Left hindlimb (tissue), 1 donor: ENCODE results near the gene STK4.
"Not testable (repeated sequence)": the region's sequence is repeated elsewhere in the genome, so short reads cannot be mapped to it uniquely, and the experiment has no call there.

ENCODE experiments used
- DNase-seq: peaks from one replicate; pipeline ENCODE4 v3.0.0-alpha.2; 2018

Gene STK4

DNA sequence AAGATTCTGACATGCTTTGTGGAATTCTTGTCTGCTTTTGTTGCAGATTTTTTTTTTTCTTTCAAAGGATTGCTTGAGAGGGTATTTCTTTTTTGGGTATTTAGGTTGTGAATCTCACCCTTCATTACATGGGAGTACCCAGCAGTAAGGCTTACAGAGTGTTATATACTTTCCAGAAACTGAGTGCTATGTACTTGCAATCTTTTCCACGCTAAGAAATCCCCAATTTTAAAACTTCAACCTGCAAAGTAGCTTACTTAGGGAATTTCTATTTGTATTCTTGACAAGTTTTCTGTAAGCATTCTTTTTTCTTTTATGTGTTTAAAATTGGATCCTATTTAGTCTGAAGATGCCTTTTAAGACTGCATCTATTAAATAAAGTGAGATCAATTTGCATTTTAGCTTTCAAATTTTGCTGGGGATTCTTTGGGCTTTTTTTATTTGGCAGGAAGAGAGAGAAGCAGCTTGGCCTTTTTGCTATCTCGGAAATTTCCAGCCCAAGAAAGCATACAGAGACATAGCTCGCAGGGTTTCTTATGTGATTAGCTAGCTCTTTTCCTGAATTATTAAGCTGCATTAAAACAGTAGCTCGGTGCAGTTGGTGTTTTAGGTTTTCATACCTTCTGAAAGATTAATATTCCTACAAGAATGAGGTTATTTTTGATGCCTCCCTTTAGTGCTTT, 92.0 kb downstream of the STK4 start:
- DNase-seq, result no peak

DNA sequence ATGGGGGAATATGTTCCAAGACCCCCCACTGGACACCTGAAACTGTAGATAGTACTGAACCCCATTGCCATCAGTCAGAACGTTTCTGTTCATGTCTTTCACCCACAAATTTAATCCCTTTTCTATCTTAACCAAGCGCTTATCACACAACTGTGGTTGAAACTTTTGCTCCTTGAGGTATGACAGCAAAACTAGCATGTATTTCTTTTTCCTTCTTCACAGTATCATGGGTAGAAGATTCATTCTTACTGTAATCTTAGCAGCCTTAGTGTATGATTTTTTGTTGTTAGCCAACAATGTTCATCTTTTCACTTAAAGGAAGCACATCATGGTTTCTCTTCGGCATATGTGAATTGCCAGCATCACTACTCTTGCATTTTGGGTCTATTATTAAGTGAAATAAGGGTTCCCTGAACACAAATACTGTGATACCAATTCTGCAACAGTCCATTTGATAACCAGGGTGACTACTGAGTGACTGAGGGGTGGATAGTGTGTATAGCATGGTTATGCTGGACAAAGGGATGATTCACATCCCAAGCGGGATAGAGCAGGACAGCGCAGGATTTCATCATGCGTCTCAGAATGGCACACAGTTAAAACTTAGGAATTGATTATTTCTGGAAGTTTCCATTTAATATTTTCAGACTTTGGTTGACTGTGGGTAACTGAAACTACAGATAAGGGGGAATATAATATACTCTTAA, 92.9 kb downstream of the STK4 start:
- DNase-seq, result no peak

DNA sequence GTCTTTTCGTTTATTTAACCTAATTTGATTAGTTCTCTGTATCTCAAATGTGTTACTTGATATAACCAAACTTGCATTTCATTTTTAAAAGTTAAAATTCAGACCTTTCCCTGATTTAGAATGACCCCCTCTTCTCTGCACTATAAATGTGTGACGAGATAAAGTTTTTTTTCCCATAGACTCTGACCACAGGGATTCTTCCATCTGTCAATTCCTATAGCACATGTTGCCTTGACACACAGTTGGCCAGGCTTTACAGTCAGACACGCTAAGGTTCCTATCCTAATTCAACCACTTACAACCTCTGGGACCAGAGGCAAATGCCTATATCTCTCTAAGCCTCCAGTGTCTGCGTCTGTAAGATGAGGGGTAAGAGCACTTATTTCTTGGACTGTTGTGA, 94.0 kb downstream of the STK4 start:
- no peak for DNase-seq

DNA sequence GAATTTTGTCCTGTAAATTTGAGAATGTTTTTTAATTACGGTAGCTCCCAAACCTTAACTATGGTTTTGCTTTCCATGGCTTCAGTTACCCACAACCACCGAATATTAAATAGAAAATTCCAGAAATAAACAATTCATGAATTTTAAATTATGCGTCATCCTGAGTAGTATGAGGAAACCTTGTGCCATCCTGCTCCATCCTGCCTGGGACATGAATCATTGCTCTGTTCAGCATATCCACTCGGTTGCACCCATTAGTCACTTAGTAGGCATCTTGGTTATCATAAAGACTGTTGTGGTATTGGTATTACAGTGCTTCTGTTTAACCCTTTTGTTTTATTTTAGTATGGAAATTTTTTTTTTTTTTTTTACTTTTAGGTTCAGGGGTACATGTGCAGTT, 94.9 kb downstream of the STK4 start:
- no peak for DNase-seq

DNA sequence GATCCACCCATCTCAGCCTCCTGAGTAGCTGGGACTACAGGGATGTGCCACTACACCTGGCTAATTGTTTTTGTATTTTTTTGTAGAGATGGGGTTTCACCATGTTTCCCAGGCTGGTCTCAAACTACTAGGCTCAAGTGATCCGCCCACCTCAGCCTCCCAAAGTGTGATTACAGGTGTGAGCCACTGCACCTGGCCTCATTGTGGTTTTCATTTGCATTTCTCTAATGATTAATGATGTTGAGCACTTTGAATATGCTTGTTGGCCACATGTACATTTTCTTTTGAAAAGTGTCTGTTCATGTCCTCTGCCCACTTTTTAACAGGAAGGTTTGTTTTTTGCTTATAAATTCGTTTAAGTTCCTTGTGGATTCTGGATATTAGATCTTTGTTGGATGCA, 96.8 kb downstream of the STK4 start:
- not testable (repeated sequence) for DNase-seq

DNA sequence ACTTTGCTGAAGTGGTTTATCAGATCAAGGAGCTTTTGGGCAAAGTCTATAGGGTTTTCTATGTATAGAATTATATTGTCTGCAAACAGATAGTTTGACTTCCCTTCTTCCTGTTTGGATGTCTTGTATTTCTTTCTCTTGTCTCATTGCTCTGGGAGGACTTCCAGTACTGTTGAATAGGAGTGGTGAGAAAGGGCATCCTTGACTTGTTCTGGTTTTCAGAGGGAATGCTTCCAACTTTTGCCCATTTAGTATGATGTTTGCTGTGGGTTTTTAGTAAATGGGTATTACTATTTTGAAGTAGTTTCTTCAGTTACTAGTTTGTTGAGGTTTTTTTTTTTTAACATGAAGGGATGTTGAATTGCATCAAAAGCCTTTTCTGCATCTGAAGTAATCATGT, 98.5 kb downstream of the STK4 start:
- DNase-seq, result no peak

DNA sequence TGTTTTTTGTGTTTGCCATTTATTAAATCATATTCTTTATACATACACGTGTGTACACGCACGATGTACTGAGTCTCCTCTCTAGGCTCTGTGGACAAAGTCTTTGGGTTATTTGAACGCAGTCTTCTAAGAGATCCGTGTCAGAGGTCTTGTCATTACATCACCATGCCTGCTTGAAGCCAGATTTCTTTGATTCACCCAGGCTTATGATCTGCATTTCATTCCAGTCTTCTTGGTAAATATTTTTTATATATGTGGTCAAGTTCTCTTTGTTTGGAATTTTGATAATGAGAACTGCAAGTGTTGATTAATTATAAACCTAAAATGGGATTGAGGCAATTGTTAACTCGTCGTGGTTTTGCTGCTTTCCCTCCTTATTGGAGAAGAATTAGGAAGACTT, 100.1 kb downstream of the STK4 start:
- DNase-seq, result no peak

DNA sequence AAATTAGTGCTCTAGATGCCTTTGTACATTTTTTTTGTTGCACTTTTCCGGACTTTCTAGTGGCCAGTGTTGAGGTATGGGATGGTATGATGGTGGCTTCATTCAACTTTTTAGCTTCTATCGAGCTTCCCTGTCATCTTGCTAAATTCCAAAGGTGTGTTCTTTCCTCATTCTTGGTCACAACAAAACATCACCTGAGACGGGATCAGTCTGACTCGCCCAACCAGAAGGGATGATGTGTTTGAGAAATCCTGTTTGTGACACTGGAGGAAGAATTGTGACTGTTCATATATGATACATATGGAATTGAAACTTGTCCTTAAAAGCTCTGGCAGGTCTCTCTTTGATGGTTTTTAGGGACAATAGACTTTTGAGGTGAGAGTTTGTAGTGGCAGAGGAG, 100.8 kb downstream of the STK4 start:
- no peak for DNase-seq

GRCh38 chr20:45067558-45067957, 101.2 kb downstream of the STK4 start:
- DNase-seq, result no peak

DNA sequence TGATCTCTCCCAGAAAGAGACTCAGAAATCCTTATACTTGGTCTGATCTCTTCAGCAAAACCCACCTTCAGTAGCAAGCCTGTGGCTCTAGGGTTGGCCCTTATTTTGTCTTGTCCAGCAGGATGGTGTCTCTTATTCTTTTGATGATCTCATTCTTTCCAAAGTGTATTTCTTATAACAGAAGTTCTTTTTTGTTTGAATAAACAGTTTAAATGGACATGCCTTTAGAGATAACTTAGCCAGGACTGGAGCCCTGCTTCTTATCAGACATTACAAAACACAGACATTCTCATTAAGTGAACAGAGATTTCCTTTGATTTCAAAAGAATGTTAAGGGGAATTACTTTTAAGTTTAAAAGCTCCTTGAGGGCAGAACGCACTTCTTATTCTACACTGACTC, 102.9 kb downstream of the STK4 start:
- DNase-seq, result no peak

- DNase-seq, result no peak
Observed at GRCh38 chr20:45070932-45071632, 104.8 kb downstream of the STK4 start.

- DNase-seq, result no peak
Observed at GRCh38 chr20:45072066-45072465, 105.8 kb downstream of the STK4 start.

DNA sequence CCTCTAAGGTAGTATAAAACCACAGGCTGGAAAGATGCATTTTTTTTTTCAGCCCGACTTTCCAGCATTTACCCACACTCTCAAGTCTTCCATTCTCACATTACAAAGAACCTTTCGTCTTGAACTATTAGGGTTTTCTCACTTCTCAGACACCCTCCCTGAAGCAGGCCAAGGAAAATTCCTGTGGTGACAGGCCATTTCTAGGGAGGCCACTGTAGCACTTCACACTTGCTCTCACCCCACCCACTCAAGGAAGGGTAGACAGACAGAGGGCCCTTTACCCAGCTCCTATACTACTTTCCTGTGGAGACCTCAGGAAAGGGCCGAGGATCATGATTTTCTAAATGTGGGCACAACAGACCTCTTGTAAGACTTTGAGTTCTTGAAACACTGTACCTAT, 106.9 kb downstream of the STK4 start:
- peak; percentile 63 for DNase-seq

DNA sequence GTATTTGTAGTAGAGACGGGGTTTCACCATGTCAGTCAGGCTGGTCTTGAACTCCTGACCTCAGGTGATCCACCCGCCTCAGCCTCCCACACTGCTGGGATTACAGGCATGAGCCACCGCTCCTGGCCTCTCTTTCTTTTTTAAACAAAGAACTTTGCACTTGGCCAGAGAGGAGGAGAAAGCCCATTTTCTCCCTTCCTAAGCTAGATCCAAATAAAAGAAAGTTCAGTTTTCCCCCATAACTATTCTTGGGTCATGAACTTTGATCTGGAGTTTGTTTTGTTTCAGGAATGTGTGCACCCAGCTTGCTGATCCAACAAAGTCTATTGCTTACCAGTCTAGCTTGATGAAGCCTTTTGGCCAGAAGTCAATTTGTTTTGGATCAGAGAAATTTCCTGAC, 111.2 kb downstream of the STK4 start:
- DNase-seq, result no peak

GRCh38 chr20:45080867-45081624, 114.7 kb downstream of the STK4 start:
- DNase-seq, result no peak

GRCh38 chr20:45082468-45082867, 116.2 kb downstream of the STK4 start:
- DNase-seq, result no peak

- no peak for DNase-seq
Observed at GRCh38 chr20:45083127-45083526, 116.8 kb downstream of the STK4 start.

GRCh38 chr20:45085289-45085688, 119.0 kb downstream of the STK4 start:
- no peak for DNase-seq

GRCh38 chr20:45085867-45086266, 119.6 kb downstream of the STK4 start:
- no peak for DNase-seq

GRCh38 chr20:45087097-45087790, 120.9 kb downstream of the STK4 start:
- no peak for DNase-seq

DNA sequence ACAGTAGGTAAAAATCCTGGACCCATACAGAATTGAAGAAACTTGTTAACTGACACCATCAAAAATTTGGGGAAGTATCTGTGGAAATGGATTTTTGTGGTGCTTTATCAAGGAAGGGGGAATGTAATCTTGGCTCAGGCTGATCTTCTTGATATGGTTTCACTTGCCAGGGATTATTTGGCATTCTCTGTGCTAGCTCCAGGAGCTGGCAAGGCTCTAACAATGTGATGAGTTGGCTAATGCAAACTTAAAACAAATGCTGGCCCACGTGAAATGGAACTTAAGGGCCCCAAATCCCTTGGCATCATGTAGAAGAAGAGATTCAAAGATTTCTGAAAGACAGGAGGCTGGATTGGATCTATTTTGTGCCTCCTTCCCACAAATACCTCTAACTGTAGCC, 121.5 kb downstream of the STK4 start:
- DNase-seq, result no peak

GRCh38 chr20:45088247-45088646, 121.9 kb downstream of the STK4 start:
- no peak for DNase-seq

DNA sequence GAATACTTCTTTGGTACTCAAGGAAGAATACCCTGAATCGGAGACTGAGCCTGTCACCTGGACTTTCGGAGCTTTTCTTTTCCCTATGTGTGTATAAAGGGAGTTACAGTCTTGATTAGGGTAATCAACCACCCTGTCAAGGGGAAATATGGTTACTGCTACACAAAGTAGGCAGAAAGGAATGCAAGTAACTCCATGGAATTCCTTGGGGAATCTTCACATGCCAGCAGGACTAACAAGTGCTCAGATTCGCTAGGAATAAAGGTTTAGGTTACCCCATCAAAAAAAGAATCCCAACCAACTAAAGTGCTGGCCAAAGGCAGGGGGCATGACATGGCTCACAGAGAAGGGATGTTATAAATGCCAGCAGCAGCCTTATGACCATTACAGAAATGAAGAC, 124.2 kb downstream of the STK4 start:
- DNase-seq, result no peak
